Measurements from ENCODE around the gene NUP160.
"Not testable (repeated sequence)": the region's sequence is repeated elsewhere in the genome, so short reads cannot be mapped to it uniquely, and the experiment has no call there.

NUP160 gene, protein sequence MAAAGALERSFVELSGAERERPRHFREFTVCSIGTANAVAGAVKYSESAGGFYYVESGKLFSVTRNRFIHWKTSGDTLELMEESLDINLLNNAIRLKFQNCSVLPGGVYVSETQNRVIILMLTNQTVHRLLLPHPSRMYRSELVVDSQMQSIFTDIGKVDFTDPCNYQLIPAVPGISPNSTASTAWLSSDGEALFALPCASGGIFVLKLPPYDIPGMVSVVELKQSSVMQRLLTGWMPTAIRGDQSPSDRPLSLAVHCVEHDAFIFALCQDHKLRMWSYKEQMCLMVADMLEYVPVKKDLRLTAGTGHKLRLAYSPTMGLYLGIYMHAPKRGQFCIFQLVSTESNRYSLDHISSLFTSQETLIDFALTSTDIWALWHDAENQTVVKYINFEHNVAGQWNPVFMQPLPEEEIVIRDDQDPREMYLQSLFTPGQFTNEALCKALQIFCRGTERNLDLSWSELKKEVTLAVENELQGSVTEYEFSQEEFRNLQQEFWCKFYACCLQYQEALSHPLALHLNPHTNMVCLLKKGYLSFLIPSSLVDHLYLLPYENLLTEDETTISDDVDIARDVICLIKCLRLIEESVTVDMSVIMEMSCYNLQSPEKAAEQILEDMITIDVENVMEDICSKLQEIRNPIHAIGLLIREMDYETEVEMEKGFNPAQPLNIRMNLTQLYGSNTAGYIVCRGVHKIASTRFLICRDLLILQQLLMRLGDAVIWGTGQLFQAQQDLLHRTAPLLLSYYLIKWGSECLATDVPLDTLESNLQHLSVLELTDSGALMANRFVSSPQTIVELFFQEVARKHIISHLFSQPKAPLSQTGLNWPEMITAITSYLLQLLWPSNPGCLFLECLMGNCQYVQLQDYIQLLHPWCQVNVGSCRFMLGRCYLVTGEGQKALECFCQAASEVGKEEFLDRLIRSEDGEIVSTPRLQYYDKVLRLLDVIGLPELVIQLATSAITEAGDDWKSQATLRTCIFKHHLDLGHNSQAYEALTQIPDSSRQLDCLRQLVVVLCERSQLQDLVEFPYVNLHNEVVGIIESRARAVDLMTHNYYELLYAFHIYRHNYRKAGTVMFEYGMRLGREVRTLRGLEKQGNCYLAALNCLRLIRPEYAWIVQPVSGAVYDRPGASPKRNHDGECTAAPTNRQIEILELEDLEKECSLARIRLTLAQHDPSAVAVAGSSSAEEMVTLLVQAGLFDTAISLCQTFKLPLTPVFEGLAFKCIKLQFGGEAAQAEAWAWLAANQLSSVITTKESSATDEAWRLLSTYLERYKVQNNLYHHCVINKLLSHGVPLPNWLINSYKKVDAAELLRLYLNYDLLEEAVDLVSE (N-terminal part only)

DNA sequence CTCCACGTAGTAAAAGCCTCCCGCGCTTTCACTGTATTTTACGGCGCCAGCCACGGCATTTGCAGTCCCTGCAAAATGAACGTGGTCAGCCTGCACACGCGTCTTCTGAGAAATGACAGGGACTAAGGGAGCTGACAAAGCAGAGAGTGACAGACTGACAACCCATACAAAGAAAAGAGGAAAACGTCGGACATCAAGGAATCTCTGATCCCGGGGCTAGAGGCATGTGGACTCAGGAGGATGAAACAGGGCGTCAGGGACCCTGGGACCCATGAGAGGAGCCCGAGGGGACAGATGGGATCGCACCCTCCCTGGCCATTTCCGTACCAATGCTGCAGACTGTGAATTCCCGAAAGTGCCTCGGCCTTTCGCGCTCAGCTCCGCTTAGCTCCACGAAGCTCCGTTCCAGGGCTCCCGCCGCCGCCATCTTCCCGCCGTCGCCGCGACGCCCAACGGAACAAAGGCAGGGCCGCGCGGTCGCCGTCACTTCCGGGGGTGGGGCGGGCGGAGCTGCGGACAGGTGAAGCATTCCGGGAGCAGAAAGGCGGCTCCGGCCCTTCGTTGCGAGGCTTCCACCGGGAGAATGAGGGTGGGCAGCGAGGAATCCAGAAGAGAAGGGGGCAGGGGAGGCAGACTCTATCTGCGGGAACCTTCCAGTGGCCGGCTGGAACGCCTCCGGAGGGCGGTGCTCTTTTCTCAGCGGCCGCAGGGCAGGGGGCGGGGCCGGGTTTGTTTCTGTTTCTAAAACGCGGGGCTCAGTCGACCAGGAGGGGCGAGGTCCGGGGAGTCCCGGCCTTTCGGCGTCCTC lies at the start of gene NUP160:
Gene NUP160, minus strand, starts transcription at position 459 of the 808 bp plus-strand sequence. Its CDS starts 32 bp downstream, at position 427.
- DNase-seq = peak; percentile 25

DNA sequence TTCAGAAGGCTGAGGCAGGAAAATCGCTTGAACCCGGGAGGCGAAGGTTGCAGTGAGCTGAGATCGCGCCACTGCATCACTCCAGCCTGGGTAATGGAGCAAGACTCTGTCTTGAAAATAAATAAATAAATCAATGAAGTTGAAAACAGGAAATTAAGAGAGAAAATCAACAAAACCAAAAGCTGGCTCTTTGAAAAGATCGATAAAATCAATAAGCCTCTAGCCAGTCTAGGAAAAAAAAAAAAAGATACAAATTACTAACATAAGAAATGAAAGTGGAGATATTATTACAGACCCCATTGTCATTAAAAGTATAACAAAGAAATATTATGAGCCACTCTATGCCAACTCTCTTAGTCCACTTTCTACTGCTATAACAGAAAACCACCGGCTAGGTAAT lies 48.0 kb upstream of the NUP160 start:
- DNase-seq = no peak

DNA sequence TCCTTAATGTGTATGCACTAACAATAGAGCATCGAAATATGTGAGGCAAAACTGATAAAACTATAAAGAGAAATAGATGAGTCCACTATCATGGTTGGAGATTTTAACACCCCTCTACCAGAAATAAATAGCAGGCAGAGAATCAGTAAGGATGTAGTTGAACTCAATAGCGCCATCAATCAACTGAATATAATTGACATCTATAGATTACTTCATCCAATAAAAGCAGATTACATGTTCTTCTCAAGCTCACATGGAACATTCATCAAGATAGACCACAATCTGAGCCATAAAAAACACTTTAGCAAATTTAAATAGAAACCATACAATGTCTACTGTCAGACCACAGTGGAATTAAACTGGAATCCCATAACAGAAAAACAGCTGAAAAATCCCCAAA lies 46.9 kb upstream of the NUP160 start:
- no peak for DNase-seq

DNA sequence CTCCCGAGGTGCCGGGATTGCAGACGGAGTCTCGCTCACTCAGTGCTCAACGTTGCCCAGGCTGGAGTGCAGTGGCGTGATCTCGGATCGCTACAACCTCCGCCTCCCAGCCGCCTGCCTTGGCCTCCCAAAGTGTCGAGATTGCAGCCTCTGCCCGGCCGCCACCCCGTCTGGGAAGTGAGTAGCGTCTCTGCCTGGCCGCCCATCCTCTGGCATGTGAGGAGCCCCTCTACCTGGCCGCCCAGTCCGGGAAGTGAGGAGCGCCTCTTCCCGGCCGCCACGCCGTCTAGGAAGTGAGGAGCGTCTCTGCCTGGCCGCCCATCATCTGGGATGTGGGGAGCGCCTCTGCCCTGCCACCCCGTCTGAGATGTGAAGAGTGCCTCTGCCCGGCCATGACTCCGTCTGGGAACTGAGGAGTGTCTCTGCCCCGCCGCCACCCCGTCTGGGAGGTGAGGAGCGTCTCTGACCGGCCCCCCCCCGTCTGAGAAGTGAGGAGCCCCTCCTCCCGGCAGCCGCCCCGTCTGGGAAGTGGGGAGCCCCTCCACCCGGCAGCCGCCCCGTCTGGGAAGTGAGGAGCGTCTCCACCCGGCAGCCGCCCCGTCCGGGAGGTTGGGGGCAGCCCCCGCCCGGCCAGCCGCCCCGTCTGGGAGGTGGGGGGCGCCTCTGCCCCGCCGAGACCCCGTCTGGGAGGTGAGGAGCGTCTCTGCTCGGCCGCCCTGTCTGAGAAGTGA lies 44.6 kb upstream of the NUP160 start:
- not testable (repeated sequence) for DNase-seq

DNA sequence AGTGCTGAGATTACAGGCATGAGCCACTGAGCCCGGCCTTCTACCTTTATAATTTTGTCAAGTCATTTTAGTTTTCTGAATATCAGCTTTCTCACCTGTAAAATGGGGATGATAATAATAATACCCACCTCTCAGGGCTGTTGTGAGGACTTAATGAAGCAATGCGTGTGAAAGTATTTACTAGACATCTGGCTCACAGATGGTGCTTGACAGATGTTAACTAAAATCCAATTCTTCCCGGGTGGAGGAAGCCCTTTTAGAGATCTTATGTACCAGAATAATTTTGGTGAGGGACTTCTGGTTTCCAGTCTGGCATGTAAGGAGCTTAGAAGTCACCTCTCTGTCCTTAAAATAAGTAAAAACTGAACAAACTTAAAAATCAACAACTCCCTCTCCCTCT lies 43.7 kb upstream of the NUP160 start:
- no peak for DNase-seq

DNA sequence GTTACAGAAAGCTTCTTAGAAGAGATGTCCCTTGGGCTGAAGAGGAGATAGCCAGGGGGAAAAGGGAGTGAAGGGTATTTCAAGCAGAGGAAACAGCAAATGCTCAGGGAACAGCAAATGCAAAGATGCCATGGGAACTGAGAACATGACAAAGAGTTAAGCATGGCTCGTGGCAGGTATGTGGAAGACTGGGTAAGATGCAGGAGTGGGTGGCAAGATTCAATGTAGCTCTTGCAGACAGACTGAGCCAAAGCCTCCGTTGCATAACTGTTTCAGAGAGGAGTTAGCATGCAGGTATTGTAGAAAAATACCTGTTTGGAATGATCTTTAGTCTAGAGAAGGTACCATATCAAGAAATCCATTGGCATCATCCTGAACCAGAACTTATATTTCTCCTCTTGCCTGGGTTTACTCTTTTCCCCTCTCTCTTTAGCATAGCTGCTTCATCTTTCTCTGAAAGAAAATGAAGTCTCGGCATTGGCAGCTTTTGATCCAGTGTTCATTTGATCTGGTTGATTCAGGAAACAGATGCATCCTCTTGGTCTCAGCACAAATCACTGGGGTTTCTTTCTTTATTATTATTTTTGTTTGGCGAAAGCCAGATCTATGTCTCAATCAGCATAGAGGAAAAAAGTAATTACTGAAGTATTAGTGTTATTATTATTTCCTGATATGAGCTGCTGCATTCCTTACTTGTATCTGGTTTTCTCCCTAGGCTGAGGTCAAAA lies 41.7 kb upstream of the NUP160 start:
- DNase-seq = no peak

DNA sequence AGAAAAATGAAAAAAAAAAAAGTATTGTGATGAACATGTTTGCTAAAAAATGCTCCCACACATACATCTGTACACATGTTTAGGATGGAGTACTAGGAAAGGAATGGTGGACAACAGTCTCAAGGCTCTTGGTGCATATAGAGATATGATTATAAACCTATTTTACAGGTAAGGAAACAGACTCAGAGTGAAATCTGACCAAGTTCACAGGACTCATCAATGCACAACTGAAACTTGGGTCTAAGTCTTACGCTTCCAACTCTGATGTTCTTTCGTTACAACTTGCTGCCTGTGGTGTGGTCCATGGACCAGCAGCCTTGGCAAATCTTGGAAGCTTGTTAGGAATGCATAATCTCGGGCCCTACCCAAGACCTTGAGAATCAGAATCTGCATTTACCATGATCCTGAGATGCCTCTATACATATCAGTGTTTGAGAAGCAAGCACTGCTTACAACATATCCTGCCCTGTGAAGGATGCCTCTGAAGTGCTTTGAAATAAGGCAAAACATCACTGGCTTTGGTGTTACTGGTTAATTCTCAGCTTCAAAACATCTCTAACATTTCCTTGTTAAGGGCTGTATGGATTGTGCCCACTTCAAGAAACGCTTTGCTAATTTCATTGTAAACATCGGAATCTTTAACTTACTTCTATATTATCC lies 39.9 kb upstream of the NUP160 start:
- DNase-seq = no peak

DNA sequence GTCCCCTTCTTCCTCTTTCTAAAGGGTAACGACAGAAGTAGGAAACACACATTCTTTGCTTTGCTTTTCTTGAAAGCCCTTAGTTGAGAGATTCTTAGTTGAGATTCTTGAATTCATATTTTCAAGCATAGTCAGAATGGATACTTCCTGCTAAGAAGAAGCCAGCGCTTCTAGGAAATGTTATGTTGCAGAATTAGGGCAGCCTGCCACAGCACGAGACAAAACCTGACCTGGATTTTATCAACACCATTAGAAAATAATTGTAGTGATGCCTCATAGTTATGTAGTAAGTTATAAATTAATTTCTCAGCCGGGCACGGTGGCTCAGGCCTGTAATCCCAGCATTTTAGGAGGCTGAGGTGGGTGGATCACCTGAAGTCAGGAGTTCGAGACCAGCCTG lies 37.9 kb upstream of the NUP160 start:
- DNase-seq = no peak

DNA sequence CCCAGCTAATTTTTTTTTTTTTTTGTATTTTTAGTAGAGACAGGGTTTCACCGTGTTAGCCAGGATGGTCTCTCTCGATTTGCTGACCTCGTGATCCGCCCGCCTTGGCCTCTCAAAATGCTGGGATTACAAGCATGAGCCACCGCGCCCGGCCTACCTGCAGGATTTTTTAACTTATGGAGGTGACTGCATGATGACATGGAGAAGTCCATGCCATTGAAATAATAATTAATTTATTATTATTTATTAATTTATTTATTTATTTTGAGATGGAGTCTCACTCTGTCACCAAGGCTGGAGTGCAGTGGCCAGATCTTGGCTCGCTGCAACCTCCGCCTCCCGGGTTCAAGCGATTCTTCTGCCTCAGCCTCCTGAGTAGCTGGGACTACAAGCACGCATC lies 34.3 kb upstream of the NUP160 start:
- DNase-seq = not testable (repeated sequence)

DNA sequence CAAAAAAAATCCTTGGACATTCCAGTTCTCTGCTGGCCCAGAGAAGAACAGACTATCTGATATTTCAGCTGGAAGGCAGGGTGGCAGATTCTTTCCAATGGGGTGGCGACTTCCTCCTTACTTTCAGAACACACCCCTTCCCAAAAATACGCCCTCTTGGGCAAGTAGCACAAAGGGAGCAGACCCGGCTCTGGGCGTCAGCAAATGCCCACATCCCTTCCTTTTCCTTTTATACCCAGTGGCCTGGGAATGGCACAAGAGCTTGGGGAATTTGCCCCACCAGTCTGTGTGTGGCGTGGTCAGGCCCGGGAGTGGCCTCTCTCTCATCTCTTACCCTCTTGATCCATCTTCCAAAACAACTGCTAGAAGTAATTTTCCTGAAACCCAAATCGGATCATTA lies 33.0 kb upstream of the NUP160 start:
- DNase-seq = no peak

DNA sequence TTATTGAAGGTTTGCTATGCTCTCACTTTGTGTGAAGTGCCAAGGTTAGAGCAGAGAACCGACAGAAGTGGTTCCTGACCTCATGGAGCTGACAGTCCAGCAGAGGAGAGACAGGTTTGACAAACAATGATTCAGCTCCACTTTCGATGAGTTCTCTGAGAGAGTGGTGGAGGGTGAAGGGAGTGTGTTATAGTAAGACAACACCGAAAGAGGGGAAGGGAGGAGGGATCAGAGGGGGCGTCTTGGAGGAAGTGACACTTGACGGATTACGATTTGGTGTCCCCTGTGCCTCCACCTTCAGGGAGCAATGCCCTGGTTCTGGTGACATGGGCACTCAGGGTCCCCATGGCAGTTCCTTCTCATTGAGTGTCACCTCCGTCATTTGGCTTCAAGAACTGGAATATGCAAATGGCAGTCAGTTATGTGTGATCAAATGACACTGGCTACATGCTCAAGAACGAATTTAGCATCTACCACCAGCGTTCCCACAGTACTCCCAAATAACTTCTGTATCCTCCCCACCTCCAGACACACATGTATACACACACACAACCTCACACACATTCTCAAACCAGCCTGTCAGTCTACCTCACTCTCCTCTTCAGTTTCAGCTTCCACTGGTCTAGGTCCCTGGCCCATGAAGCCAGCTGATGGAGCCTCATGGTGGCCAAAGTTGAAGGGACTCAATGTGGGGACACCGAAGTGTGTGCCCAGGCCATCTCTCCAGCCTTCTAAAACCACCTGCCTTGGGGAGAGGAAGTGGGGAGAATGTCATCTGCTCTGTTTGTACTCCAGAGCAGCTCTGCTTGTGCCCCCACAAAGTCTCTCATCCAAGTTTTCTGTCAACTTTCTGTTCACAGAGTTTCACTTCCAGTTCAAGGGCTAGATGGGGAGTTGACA lies 31.4 kb upstream of the NUP160 start:
- DNase-seq = no peak

DNA sequence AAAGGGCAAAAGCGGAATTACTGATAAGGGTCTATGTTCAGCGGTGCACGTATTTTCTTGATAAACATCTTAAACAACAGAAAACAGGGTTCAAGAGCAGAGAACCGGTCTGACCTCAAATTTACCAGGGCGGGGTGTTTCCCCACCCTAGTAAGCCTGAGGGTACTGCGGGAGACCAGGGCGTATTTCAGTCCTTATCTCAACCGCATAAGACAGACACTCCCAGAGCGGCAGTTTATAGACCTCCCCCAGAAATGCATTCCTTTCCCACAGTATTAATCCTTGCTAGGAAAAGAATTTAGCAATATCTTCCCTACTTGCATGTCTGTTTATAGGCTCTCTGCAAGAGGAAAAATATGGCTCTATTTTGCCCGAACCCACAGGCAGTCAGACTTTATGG lies 27.7 kb upstream of the NUP160 start:
- DNase-seq = not testable (repeated sequence)

DNA sequence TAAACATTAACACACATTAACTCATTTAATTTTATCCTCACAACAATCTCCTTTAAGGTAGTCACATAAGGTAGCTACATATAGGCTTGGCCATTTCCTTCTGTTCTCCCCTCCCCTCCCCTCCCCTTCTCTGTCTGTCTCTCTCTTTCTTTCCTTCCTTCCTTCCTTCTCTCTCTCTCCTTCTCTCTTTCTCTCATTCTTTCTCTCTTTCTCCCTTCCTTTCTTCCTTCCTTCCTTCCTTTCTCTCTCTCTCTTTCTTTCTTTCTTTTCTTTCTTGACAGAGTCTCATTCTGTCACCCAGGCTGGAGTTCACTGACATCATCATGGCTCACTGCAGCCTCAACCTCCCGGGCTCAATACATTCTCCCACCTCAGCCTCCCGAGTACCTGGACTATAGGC lies 22.3 kb upstream of the NUP160 start:
- DNase-seq = no peak

DNA sequence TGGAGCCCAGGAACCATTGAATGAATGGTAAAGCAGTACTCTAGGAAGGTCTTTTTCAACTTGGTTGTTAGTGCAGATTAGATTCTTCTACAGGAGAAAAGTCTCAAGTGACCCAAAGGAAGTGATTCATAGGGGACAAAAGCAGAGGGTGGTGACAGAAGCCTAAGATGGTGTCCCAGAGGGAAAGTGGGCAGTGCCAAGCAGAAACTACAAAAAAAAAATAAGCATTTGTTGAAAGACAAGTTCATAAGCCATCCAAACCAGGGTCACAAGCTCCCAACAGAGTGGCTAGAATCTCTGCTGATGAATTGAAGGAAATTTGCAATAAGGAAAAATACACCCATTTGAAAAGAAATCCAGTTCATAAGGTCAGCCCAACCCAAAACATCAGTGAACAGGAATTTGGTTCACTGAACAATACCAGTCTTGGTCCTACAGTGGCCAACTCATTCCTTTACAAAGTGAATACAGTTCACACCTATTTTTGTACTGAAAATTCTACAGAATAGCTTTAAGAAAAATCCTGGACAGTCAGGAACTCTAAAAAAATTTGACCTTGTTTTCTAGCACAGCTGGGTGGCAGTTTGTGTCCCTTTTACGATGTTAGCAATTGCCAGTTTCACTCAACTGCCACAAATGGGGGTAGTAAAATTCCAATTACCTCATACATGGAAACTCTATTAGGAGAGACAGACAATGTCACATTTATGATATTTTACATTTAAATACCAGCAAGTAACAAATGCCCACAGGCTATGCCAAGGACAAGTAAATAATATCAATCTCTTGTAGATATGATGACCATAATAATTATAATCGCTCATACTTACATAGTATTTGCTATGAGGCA lies 21.6 kb upstream of the NUP160 start:
- DNase-seq = no peak

DNA sequence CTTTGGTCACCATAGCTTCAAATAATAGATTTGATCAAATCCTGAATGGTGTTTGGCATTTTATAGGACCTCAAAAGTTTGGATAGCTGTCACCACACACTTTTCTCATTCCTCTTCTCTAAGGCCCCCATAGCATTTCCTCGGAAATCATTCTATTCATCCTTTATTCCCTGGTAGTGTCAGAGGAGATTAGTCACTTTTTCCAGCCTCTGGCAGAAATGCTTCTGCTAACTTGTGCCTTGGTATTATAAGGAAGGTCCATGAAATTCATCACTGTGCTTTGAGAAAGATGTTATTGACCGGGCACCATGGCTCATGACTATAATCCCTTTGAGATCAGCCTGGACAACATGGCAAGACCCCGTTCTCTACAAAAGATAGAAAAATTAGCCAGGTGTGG lies 19.7 kb upstream of the NUP160 start:
- DNase-seq = no peak

DNA sequence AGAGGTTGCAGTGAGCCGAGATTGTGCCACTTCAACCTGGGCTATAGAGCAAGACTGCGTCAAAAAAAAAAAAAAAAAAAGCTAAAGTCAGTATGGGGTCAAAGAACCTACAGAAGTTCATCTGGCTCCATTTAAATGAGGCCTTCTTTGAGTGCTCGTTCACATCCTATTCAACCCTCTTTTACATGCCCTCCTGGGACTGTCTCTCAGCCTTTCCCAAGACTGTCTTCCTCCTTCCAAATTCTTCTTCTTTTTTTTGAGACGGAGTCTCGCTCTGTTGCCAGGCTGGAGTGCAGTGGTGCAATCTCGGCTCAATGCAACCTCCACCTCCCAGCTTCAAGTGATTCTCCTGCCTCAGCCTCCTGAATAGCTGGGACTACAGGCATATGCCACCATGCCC lies 18.7 kb upstream of the NUP160 start:
- not testable (repeated sequence) for DNase-seq

DNA sequence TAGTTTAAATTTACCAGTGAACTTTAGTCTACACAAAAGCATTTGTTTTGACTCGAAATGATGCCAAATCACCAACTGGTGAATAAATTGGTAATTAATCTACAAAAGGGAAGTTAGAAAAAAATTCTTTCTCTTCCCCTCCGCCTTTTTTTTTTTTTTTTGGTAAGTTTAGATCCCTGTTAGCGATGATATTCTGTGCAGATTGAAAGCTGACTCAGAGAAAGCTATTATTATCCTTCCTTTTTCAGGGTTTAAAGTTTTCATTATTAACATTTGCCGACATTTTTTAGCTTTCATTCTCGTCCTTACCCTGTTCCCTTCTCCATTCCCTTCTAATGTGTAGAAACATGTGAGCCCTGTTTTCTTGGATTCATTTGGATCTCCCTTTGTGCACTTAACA lies 16.8 kb upstream of the NUP160 start:
- no peak for DNase-seq

DNA sequence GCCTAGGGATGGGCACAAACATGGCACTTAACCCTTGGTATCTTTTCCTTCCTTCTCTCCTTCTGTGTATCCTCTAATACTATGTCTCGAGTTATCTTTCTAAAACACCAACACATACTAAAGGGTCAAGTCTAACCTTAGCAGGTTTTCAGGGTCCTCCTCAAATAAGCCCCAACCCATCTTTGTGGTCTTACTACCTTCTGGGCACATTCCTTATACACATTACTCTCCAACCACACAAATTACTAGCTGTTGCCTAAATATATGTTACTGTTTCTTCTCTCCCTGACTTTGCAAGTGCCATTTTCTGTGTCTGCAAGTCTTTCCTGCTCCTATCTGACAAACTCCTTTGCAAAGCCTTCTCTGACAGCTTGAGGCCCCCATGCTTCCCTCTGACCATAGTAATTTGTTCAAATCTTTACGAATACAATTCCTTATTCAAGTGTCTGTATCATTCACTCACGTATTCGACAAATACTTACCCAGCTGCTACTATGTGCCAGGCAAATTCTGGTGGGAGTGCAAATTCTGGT lies 15.8 kb upstream of the NUP160 start:
- DNase-seq = no peak
